MM.1S (cell line): ENCODE measurements around the gene CNFN.

ENCODE experiments used
- CTCF ChIP-seq: fragments of 300-600 bp; sonication (generic); IDR thresholded peaks from 2 replicates; pipeline ENCODE4 v1.5.1; 2016; ENCODE audit warnings: antibody characterized with exemption, low read length, mixed read lengths
- EZH2phosphoT487 ChIP-seq: fragments of 300-600 bp; sonication (generic); IDR thresholded peaks from 2 replicates; pipeline ENCODE4 v1.6.1; 2018; ENCODE audit warnings: antibody characterized with exemption, low read length

- TF ChIP-seq CTCF (no peak), EZH2phosphoT487 (no peak)
Measured at GRCh38 chr19:42407816-42408175, 17.7 kb upstream of the CNFN start.
